Kidney (tissue), 14 donors: ENCODE results near the gene KCNQ2. TPM values are rescaled to one million over a fixed set of nuclear protein-coding genes. Genes with fewer than 3 reads are reported as not detected.
A peak's percentile ranks its signal among the peaks of the same experiment; 100 is the strongest.

Experiments used
- DNase-seq, 5 donors: peaks; one replicate each; pipeline ENCODE4 v3.0.0-alpha.2; 2013 to 2020
- FAIRE-seq: peaks from 2 replicates; lab custom pipeline; 2012; peaks lifted over from hg19 to GRCh38; lab: Jason Lieb, UNC
- H3K27ac ChIP-seq, 2 donors: one replicate each; pipeline ENCODE4 v1.7.0; 2013; ENCODE audit warnings: low read depth in 2 of 2, low read length in 2 of 2, inconsistent platforms in 1 of 2
- H3K27me3 ChIP-seq: one replicate; pipeline ENCODE4 v1.7.1; 2013; ENCODE audit warnings: low read length, inconsistent platforms; ENCODE audit not compliant: control insufficient read depth, insufficient read depth
- H3K36me3 ChIP-seq, 3 donors: one replicate each; pipeline versions ENCODE4 v1.7.0 to v1.7.1; 2013; ENCODE audit warnings: low read length in 3 of 3, control low read depth in 1 of 3, inconsistent platforms in 1 of 3; ENCODE audit not compliant: insufficient read depth in 3 of 3, control insufficient read depth in 2 of 3
- H3K4me1 ChIP-seq, 3 donors: one replicate each; pipeline versions ENCODE4 v1.7.0 to v1.7.1; 2013; ENCODE audit warnings: low read length in 3 of 3, inconsistent platforms in 1 of 3, low read depth in 1 of 3; ENCODE audit not compliant: control insufficient read depth in 2 of 3, insufficient read depth in 2 of 3
- H3K4me3 ChIP-seq, 3 donors: one replicate each; pipeline versions ENCODE4 v1.7.0 to v1.8.1; 2013; ENCODE audit warnings: low read length in 3 of 3, control low read depth in 1 of 3, inconsistent platforms in 1 of 3
- H3K9ac ChIP-seq, 3 donors: one replicate each; pipeline versions ENCODE4 v1.7.0 to v1.7.1; 2013; ENCODE audit warnings: low read length in 3 of 3, control low read depth in 1 of 3, inconsistent platforms in 1 of 3
- H3K9me3 ChIP-seq, 3 donors: one replicate each; pipeline versions ENCODE4 v1.7.0 to v1.7.1; 2013; ENCODE audit warnings: low read length in 3 of 3, control low read depth in 1 of 3, inconsistent platforms in 1 of 3; ENCODE audit not compliant: control insufficient read depth in 2 of 3, insufficient read depth in 1 of 3
- CTCF ChIP-seq: IDR thresholded peaks from 3 replicates; pipeline ENCODE4 v1.5.1; 2012; ENCODE audit warnings: mild to moderate bottlenecking, moderate library complexity, borderline replicate concordance; ENCODE audit not compliant: insufficient read depth; ENCODE audit errors: extremely low read depth
- intact Hi-C: fragments of 100-400 bp; cut with DNase I; formaldehyde crosslinking; loops from one replicate; pipeline ENCODE4 v1.11.1; 2022
- polyA plus RNA-seq: library from polyadenylated mRNA; stranded (reverse); fragments of 350-450 nt; fragmentation: Illumina TruSeq; extraction: RNeasy Lipid Tissue Mini Kit (QIAGEN cat#74804); gene quantifications from one replicate; pipeline ENCODE4 v1.2.3, GENCODE V29; 2014; ENCODE audit warnings: low read depth, low replicate concordance; ENCODE audit not compliant: insufficient read depth
- total RNA-seq: library from RNA; stranded (reverse); fragmentation: NEBNext Ultra II Directional; extraction: Animal tissue kit (Norgen Biotek cat#: 25700); gene quantifications from one replicate; pipeline ENCODE4 v1.2.1, GENCODE V29; 2021
- donor health status: control.
- donor health status: control.
- donor health status: control.
- donor health status: control.
- donor health status: control.
- donor health status: DM: yes; HTN: yes; CAD: no.
- donor health status: Normal renal cell carcinoma (clear cell type).

The KCNQ2 gene
- total and polyA plus RNA-seq, 2 donors from 2014 or later: 2.2 TPM; not detected in 1

- FAIRE-seq (no peak), DNase-seq (peak in 1 of 5 donors; percentile 13)
- H3K36me3 ChIP-seq: no peaks in the 10 kb centered on the region
- intact Hi-C loops: no loop called here
- H3K27ac ChIP-seq: no peak overlapping the region
- H3K9ac ChIP-seq: no peak overlapping the region
- TF ChIP-seq CTCF: no peak
- no peak overlapping the region for H3K4me3 ChIP-seq
- H3K27me3 ChIP-seq: no peaks in the 10 kb centered on the region
- no peaks in the 10 kb centered on the region for H3K4me1 ChIP-seq
- H3K9me3 ChIP-seq: peaks cover 0 to 14% (median 0%) of the 10 kb centered on the region in 3 donors
These were observed 36.7 kb upstream of the KCNQ2 start for GRCh38 chr20:63509088-63509564.

- H3K27me3 ChIP-seq: no peaks in the 10 kb centered on the region
- H3K27ac ChIP-seq: no peak overlapping the region
- no peak overlapping the region for H3K4me3 ChIP-seq
- intact Hi-C loops: no loop called here
- no peaks in the 10 kb centered on the region for H3K36me3 ChIP-seq
- H3K4me1 ChIP-seq: no peaks in the 10 kb centered on the region
- FAIRE-seq: no peak
- TF ChIP-seq CTCF: no peak
- DNase-seq: peak in 1 of 5 donors; percentile 45
- no peak overlapping the region for H3K9ac ChIP-seq
- peaks cover 0 to 14% (median 0%) of the 10 kb centered on the region in 3 donors for H3K9me3 ChIP-seq
These were observed 35.8 kb upstream of the KCNQ2 start for GRCh38 chr20:63508072-63508768.

- peak in 1 of 5 donors; percentile 61 for DNase-seq
- Histone ChIP-seq H3K9me3 (peaks cover 0 to 14% (median 0%) of the 10 kb centered on the region in 3 donors), H3K36me3 (no peaks in the 10 kb centered on the region), H3K9ac (no peak overlapping the region), H3K4me3 (no peak overlapping the region), H3K27me3 (no peaks in the 10 kb centered on the region), H3K27ac (no peak overlapping the region), H3K4me1 (no peaks in the 10 kb centered on the region)
- intact Hi-C loops: no loop called here
- FAIRE-seq: no peak
- TF ChIP-seq CTCF: no peak
These were observed 34.8 kb upstream of the KCNQ2 start for GRCh38 chr20:63507083-63507743.
